GM12891 (cell line): ENCODE measurements around the gene STIMATE.

Experiments
- PAX5 ChIP-seq: IDR thresholded peaks from 2 replicates; pipeline ENCODE4 v1.6.1; 2011; ENCODE audit warnings: low read length, moderate library complexity, mild to moderate bottlenecking; ENCODE audit not compliant: insufficient read depth, severe bottlenecking
- POLR2A ChIP-seq: IDR thresholded peaks from 2 replicates; pipeline ENCODE4 v1.6.1; 2011; ENCODE audit warnings: low read depth, low read length, control low read depth
- POLR2AphosphoS5 ChIP-seq: IDR thresholded peaks from 2 replicates; pipeline ENCODE4 v1.6.1; 2011; ENCODE audit warnings: low read depth, low read length, control low read depth
- TAF1 ChIP-seq: IDR thresholded peaks from 2 replicates; pipeline ENCODE4 v1.6.1; 2011; ENCODE audit warnings: low read depth, low read length, control low read depth

DNA sequence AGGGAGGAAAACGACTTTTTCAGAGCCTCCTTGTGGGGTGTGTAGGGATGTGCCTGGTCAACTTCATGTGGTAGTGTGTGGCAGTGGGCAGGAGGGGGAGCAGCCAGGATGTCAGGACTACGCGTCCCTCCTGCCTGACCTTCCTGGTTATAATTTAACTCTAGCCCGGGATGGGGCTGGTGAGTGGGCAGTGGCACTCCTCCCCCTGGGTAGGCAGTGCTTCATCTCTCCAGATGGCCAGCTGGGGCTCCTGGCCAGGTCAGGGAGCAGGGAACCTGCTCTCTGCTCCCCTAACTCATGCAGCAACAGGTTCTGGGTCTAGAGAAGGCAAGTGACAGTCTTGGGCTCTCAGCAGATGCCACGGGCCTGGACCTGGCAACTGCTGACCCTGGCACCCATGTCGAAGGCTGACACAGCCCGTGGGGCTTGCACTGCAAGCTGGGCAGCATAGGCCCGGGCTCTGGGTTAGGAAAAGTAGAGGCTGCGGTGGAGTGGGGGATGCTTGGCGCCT is 69.4 kb downstream of the STIMATE start:
- TF ChIP-seq TAF1: no peak
- no peak for TF ChIP-seq POLR2AphosphoS5
- TF ChIP-seq POLR2A: no peak
- TF ChIP-seq PAX5: no peak
